ENCODE measurements around the gene GRK1. TPM values are rescaled to one million over a fixed set of nuclear protein-coding genes. Genes with fewer than 3 reads are reported as not detected.

Gene GRK1
- total and polyA plus RNA-seq, 2 of the 13 experiments (the other 11 are each of a cell fraction or from before 2014, with no cell fraction given), result 0.07 to 0.12 TPM

GRCh38 chr13:113742000-113742441 lies 75.0 kb downstream of the GRK1 start:
- H3K9ac ChIP-seq (ENCODE audit: insufficient read depth, low read depth, low read length), result peak overlapping the region; percentile 55
- whole genome bisulfite sequencing (ENCODE audit: low lambda C conversion rate), result 7% methylated on average over 5 of the region's 15 CpGs
- peaks cover 61% of the 10 kb centered on the region for H3K4me1 ChIP-seq (ENCODE audit: insufficient read depth, low read length)
- in situ Hi-C loops (cut with HindIII; ENCODE audit: extremely low pct_ligation_motif_present, low pct_unique_long_range_greater_than_20kb), result no loop called here
- CTCF ChIA-PET (ENCODE audit: low intra/inter-chr PET ratio, low total read pairs), result no interaction called here
- H3K79me2 ChIP-seq (ENCODE audit: insufficient read depth, low read length), result no peaks in the 10 kb centered on the region
- DNase-seq (ENCODE audit: low spot score), result peak; percentile 95
- H3K4me3 ChIP-seq (replicated peaks in 1 of 3; ENCODE audit: insufficient read depth in 1 of 3, low read depth in 2 of 3, low read length in 3 of 3), result peak overlapping the region in 2 of 3 experiments; percentile 31 to 62; a peak in 3 of 6 replicates
- no peaks in the 10 kb centered on the region for H3K9me3 ChIP-seq (ENCODE audit: low read length)
- FAIRE-seq, result peak; percentile 94
- no peaks in the 10 kb centered on the region for H4K20me1 ChIP-seq (ENCODE audit: insufficient read depth, low read length)
- intact Hi-C loops (cut with micrococcal nuclease; ENCODE audit: unreplicated experiment), result no loop called here
- no peaks in the 10 kb centered on the region; a peak in 1 of 5 replicates for H3K27me3 ChIP-seq (ENCODE audit: control insufficient read depth in 1 of 2, insufficient read depth in 2 of 2, low read length in 2 of 2)
- POLR2A ChIA-PET, result no interaction called here
- ATAC-seq, result peak; percentile 95
- H2AFZ ChIP-seq (ENCODE audit: low read length), result no peak overlapping the region
- BruUV-seq (replicated peaks), result no TSS peak
- H3K27ac ChIP-seq (ENCODE audit: extremely low read length, insufficient read depth, low read length), result peak overlapping the region; percentile 58
- H3K4me2 ChIP-seq (ENCODE audit: low read depth, low read length), result peak overlapping the region; percentile 90
- H3K36me3 ChIP-seq (replicated peaks in 1 of 2; ENCODE audit: control insufficient read depth in 1 of 2, insufficient read depth in 2 of 2, low read length in 2 of 2), result no peaks in the 10 kb centered on the region
- TF ChIP-seq RBM22 (optimal IDR thresholded peaks at IDR 0.05; ENCODE audit: low read length), result no peak
- TF ChIP-seq MXD3 (CRISPR knock-in tag; IDR thresholded peaks at IDR 0.05), result no peak
- peak; percentile 71; the same call in 1 of the 2 replicates for TF ChIP-seq ZNF761 (CRISPR knock-in tag; conservative IDR thresholded peaks at IDR 0.05)
- peak; percentile 32; the same call in 1 of the 2 replicates for TF ChIP-seq NCOA2 (CRISPR knock-in tag; IDR thresholded peaks at IDR 0.05)
- TF ChIP-seq ZNF230 (CRISPR knock-in tag; IDR thresholded peaks at IDR 0.05), result no peak
- no peak for TF ChIP-seq SOX13 (IDR thresholded peaks at IDR 0.05)
- peak in 1 of 2 experiments; percentile 50; a peak in 1 of 4 replicates for TF ChIP-seq SOX13 (CRISPR knock-in tag; conservative IDR thresholded peaks at IDR 0.05 in 1 of 2, IDR thresholded peaks at IDR 0.05 in 1 of 2)
- TF ChIP-seq POGK (CRISPR knock-in tag; conservative IDR thresholded peaks at IDR 0.05), result 0 out of 2 replicates have a peak, but pooled peaks have one; percentile 23
- TF ChIP-seq PAF1 (CRISPR knock-in tag; IDR thresholded peaks at IDR 0.05), result no peak
- TF ChIP-seq SIX1 (CRISPR knock-in tag; IDR thresholded peaks at IDR 0.05; ENCODE audit: borderline replicate concordance), result no peak
- TF ChIP-seq ZNF569 (CRISPR knock-in tag; IDR thresholded peaks at IDR 0.05; ENCODE audit: borderline replicate concordance), result no peak
- peak; percentile 43; the same call in 1 of the 2 replicates for TF ChIP-seq DR1 (CRISPR knock-in tag; IDR thresholded peaks at IDR 0.05)
- peak; percentile 71 for TF ChIP-seq CTCF (CRISPR knock-in tag; IDR thresholded peaks at IDR 0.05)
- TF ChIP-seq ZBTB7A (CRISPR knock-in tag; IDR thresholded peaks at IDR 0.05), result no peak
- peak; percentile 81; the same call in 1 of the 2 replicates for TF ChIP-seq MTA1 (CRISPR knock-in tag; IDR thresholded peaks at IDR 0.05; ENCODE audit: borderline replicate concordance)
- TF ChIP-seq POLR2AphosphoS5 (IDR thresholded peaks at IDR 0.05; ENCODE audit: low read depth, low read length), result peak; percentile 45; the same call in 1 of the 2 replicates
- TF ChIP-seq CAMTA2 (CRISPR knock-in tag; IDR thresholded peaks at IDR 0.05; ENCODE audit: borderline replicate concordance), result no peak
- TF ChIP-seq SP1 (IDR thresholded peaks at IDR 0.05), result no peak
- TF ChIP-seq SP1 (CRISPR knock-in tag; IDR thresholded peaks at IDR 0.05), result peak; percentile 23; the same call in 1 of the 2 replicates
- TF ChIP-seq NR2F2 (IDR thresholded peaks at IDR 0.05; ENCODE audit: borderline replicate concordance, low read depth), result no peak
- TF ChIP-seq ZFP1 (CRISPR knock-in tag; IDR thresholded peaks at IDR 0.05), result no peak
- no peak for TF ChIP-seq IKZF1 (IDR thresholded peaks at IDR 0.05)
- TF ChIP-seq ZNF12 (CRISPR knock-in tag; IDR thresholded peaks at IDR 0.05), result 0 out of 2 replicates have a peak, but pooled peaks have one; percentile 49
- TF ChIP-seq ZNF788 (CRISPR knock-in tag; IDR thresholded peaks at IDR 0.05; ENCODE audit: borderline replicate concordance), result peak; percentile 84; the same call in 1 of the 2 replicates
- TF ChIP-seq ZNF331 (CRISPR knock-in tag; IDR thresholded peaks at IDR 0.05), result 0 out of 2 replicates have a peak, but pooled peaks have one; percentile 32

Data from HepG2 (cell line).